GM18498 (cell line): Measurements from ENCODE around the gene TRIM38.
"Not testable (repeated sequence)": the region's sequence is repeated elsewhere in the genome, so short reads cannot be mapped to it uniquely, and the experiment has no call there.

Experiments
- ATAC-seq: cut with Tn5 transposase; IDR thresholded peaks from one replicate; pipeline ENCODE4 v1.9.1; 2021; ENCODE audit warnings: mild to moderate bottlenecking, moderate library complexity; ENCODE audit not compliant: unreplicated experiment

Gene TRIM38

DNA sequence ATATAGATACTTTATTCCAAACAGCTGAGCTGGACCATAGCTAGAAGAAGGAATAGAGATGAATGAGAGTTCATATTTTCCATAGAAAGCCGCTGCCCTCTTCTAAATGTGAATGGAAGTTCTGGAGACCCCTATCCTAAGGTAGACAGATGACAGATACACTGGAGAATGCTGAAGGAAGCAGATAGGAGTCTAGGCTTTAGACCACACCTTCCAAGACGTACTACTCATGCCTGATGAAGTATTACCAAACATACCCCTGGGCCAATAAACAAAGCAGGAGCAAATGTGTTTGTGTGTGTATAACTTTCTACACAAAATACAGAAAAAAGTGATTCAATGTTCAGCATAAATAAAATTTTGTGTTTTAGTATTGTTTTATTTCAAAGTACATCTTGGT, 23.0 kb upstream of the TRIM38 start:
- ATAC-seq: no peak

DNA sequence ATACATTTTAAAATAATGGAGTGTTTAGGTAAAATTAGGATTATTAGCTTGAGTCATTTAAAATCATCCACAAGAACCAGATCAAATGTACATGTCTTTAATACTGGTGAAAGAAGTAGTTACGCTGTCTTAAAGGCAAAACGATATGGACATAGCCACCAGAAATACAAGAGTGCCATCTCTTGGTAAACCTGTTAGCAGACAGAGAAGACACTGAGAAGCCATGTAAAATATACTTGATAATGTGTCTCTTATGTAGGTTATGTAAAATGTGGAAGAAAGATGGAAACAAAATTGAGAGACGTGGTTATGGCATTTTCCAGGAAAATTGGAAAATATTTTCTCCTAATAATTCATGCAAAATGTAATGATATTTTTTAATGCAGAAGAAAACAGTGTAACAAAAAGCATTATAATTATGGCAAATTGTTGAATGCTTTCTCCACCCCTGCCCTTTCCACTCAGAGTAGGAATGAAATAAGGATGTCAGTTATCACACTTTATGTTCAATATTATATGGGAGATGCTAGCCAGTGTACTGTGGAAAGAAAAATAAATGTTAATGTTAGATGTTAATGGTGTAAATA, 19.9 kb upstream of the TRIM38 start:
- ATAC-seq: no peak

- no peak for ATAC-seq
These were observed 18.7 kb upstream of the TRIM38 start for GRCh38 chr6:25943887-25944286.

DNA sequence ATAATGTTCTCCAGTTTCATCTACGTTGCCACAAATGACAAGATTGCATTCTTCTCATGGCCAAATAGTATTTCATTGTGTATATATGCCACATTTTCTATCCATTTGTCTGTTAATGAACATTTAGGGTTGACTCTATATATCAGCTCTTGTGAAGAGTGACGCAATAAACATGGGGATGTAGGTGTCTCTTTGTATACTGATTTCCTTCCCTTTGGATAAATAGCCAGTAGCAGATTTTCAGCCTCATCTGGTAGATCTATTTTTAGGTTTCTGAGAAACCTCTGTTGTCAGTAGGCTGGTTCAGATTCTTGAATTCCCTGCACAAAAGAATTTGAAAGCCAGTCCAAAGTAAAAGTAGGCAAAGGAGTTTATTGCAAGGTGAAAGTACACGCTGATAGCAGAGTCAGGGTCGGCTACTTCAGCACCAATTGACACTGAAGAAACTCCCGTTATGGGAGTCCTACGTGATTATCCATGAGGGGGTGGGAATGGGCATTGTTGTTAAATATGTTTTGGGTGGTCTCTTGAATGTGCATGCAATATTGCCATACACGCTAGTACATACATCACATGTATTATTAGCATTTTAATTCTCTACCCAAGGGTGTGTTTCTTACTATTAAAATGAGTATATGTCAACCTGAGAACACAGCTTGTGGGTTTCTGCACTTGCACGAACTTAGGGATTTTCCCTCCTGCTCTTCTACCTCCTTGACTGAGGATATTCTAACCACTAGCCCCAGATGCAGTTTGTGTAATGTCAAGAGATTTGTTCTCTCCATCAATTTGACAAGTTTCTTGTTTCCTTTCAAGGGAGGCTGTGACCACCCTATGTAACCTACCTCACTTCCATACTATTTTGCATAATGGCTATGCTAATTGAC, 17.7 kb upstream of the TRIM38 start:
- peak; percentile 84 for ATAC-seq

GRCh38 chr6:25945738-25946137, 16.9 kb upstream of the TRIM38 start:
- ATAC-seq: not testable (repeated sequence)

DNA sequence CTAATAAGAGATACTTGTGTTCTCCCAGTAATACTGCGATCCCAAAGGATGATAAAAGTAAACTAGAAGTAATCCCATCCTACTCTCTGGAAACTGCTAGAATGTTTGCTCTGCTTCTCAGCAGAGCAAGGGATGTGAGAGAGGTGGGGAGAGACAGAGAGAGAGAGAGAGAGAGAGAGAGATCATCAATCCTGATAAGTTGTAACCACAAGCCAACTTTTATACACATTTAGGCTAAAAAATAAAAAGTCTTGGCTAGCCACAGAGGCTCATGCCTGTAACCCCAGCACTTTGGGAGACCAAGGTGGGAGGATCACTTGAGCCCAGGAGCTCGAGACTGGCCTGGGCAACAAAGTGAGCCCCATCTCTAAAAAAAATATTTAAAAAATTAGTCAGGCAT, 16.0 kb upstream of the TRIM38 start:
- no peak for ATAC-seq

GRCh38 chr6:25947492-25947891, 15.1 kb upstream of the TRIM38 start:
- not testable (repeated sequence) for ATAC-seq

DNA sequence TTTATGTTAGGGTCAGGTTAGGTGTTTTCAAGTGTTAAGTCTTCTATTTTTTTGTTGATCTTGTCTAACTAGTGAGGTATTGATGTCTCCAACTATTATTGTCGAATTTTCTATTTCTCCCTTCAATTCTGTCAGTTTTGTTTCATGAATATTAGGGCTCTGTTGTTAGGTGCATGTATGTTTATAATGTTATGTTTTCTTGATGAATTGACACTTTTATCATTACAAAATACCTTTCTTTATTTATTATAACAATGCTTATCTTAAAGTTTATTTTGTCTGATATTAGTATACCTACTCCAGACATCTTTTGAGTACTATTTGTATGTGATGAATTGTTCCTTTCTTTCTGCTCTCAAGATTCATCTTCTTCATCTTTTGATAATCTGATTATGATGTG, 12.9 kb upstream of the TRIM38 start:
- no peak for ATAC-seq

- no peak for ATAC-seq
These were observed 12.3 kb upstream of the TRIM38 start for GRCh38 chr6:25950297-25950696.

DNA sequence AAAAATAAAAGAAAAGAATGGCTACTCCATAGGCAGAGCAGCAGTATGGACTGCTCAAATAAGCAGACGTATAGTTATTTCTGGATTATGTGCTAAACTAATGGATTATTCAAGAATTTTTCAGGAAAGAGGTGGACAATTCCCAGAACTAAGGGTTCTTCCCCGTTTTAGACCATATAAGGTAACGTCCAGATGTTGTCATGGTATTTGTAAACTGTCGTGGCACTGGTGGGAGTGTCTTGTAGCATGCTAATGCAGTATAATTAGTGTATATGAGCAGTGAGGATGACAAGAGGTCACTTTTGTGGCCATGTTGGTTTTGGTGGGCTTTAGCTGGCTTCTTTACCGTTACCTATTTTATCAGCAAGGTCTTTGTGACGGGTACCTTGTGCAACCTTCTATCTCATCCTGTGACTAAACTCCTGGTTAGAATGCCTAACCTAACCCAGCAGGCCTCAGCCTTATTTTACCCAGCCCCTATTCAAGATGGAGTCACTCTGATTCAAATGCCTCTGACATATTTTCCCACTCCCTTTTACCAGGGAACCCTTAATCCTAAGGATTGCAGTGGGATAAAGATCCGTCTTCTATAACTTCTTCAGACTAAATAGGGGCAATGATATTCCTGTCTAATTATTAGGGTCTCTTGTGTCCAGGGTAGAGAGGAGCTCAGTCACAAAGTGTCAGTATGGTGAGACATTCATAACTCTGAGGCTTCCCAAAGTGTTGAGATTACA, 11.1 kb upstream of the TRIM38 start:
- ATAC-seq: no peak

- ATAC-seq: no peak
These were observed 10.1 kb upstream of the TRIM38 start for GRCh38 chr6:25952535-25952934.

DNA sequence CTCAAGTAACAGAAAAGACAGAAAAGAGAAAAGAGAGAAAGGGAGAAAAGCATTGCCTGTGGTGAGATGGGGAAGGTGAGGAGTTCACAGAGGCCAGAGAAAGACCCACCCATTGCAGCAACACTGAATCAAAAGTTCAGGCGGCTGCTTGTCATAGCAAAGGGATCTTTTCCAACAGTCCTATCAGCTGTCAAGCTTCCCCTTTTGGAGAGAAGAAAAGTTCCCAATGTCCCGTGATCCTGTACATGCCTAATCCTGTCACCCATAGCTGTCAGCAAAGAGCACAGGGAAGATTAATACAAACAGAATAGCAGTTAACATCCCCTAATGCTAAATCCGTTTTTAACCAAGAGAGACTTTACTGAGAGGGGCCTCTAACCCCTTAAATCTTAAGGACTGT, 8.9 kb upstream of the TRIM38 start:
- no peak for ATAC-seq

GRCh38 chr6:25954756-25955155, 7.8 kb upstream of the TRIM38 start:
- no peak for ATAC-seq

GRCh38 chr6:25956226-25956625, 6.4 kb upstream of the TRIM38 start:
- ATAC-seq: no peak

DNA sequence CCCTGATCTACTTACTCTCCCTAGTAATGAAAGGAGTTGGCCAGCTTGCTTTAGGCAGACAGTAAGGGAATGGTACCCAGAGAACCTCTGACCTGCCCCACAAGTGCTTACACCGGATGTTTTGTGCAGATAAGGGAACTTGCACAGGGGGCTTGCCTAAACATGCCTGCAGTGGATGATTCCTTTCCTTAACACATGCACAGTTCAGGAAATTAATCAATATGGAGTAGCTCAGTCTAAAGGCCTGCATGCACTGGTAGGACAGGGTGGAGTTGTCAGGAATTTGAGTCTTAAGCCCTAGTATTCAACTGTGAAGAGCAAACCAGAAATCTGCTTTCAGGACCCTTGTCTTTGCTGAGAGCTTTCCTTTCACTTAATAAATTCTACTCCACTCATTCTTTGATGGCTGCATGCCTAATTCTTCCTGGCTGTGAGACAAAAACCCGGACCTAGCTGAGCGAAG, 3.9 kb upstream of the TRIM38 start:
- ATAC-seq: no peak

GRCh38 chr6:25959890-25960536, 2.6 kb upstream of the TRIM38 start:
- ATAC-seq: no peak

- no peak for ATAC-seq
These were observed 1.9 kb upstream of the TRIM38 start for GRCh38 chr6:25960734-25961133.

DNA sequence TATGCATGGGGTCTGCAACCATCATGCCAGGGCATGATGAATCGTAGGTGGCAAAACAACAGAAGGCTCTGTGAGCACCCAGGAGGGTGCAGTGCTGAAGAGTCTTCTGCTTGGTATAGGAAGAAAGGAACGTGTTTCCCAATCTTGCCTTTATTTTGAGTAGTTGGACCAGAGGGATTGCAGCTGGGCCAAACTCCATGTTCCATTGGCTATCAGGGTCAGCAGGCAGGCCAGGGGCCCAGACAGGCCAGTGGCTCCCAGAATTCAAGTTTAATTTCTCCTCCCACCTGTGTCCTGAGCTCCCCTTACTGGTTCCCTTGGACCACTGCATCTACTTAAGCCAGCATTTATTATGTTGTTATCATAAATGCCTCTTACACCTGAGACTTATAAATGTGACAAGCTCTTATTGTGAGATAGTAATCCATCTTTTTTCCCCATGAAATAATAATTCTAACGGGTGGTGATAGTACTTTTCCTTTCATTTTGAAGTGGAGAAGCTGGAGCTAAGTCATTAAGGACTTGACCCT, 918 bp upstream of the TRIM38 start:
- ATAC-seq: no peak

- no peak for ATAC-seq
These were observed 973 bp downstream of the TRIM38 start for GRCh38 chr6:25963426-25964123.

GRCh38 chr6:25965058-25965457, 2.5 kb downstream of the TRIM38 start:
- ATAC-seq: no peak
